Measurements from ENCODE around the gene DLG5. TPM values are rescaled to one million over a fixed set of nuclear protein-coding genes. Genes with fewer than 3 reads are reported as not detected.
"Not testable (repeated sequence)": the region's sequence is repeated elsewhere in the genome, so short reads cannot be mapped to it uniquely, and the experiment has no call there.

The DLG5 gene
- total and polyA plus RNA-seq, 10 of the 15 experiments (the other 5 are each of a cell fraction or from before 2014, with no cell fraction given) = 0.18 to 6.6 (median 2.7) TPM

DNA sequence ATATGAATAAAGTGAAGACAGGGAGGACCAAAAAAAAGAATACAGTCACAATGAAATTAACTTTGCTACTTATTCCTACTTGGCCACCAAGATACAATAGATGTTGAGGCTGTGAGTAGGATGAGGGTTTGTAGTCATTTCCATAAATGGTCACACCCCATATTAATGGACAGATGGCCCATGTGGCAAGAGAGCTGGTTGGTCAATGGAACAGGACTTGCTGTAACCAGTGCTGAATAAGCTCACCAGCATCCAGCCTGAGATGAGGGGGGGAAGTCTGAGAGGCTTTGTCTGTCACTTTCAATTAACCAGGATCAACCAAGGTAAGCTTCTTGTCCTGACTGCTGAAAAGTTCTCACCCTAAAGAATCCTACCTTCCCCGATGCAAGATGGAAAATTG, 158.5 kb downstream of the DLG5 start (continued):
- no peak for TF ChIP-seq USF2 (IDR thresholded peaks at IDR 0.05; ENCODE audit: borderline replicate concordance, low read depth, low read length)

- Histone ChIP-seq H2AFZ (ENCODE audit: control insufficient read depth, low read depth, low read length) (no peak overlapping the region), H3K27me3 (replicated peaks in 1 of 2; ENCODE audit: control insufficient read depth in 2 of 2, insufficient read depth in 2 of 2, low read length in 1 of 2) (no peaks in the 10 kb centered on the region; a peak in 1 of 4 replicates), H4K20me1 (ENCODE audit: control insufficient read depth, insufficient read depth) (no peaks in the 10 kb centered on the region), H3K36me3 (ENCODE audit: control insufficient read depth in 2 of 2, insufficient read depth in 2 of 2, low read length in 1 of 2) (no peaks in the 10 kb centered on the region), H3K79me2 (ENCODE audit: control insufficient read depth, insufficient read depth, low read length) (no peaks in the 10 kb centered on the region), H3K4me3 (no peak overlapping the region), H3K4me2 (ENCODE audit: control insufficient read depth, insufficient read depth) (no peak overlapping the region), H3K9me3 (replicated peaks; ENCODE audit: control insufficient read depth, insufficient read depth, low read length) (no peaks in the 10 kb centered on the region), H3K9ac (ENCODE audit: control insufficient read depth, insufficient read depth, low read length) (no peak overlapping the region), H3K27ac (ENCODE audit: control insufficient read depth, insufficient read depth) (no peak overlapping the region), H3K4me1 (ENCODE audit: control insufficient read depth, insufficient read depth, low read length) (no peaks in the 10 kb centered on the region)
- BruUV-seq (replicated peaks) = no TSS peak
- SMC1A ChIA-PET (ENCODE audit: uncharacterized antibody, unreplicated experiment) = no interaction called here
- CTCF ChIA-PET = interaction anchor here (1.5 to 2.2 kb wide), 4 partner anchors 10 to 73 kb away, joined by 4 to 7 read pairs (median 5); no protein-coding TSS in a partner anchor
- TF ChIP-seq RB1 (IDR thresholded peaks at IDR 0.05; ENCODE audit: borderline replicate concordance) (no peak), MTA3 (IDR thresholded peaks at IDR 0.05; ENCODE audit: borderline replicate concordance, low read length) (no peak)
- POLR2A ChIA-PET = no interaction called here
- DNase-seq (ENCODE audit: low read depth, low spot score) (no peak), ATAC-seq (peak; percentile 78), FAIRE-seq (no peak)
- intact Hi-C loops (cut with micrococcal nuclease; ENCODE audit: unreplicated experiment) = no loop called here
- RAD21 ChIA-PET (ENCODE audit: unreplicated experiment) = interaction anchor here (0.6 to 1.4 kb wide), 2 partner anchors 52 to 373 kb away, joined by 3 to 4 read pairs; no protein-coding TSS in a partner anchor
- in situ Hi-C loops (cut with MboI) = no loop called here
- 38% methylated on average over 9 of the region's 9 CpGs for WGBS (ENCODE audit: insufficient coverage, insufficient replicate concordance, low lambda C conversion rate, missing lambda C conversion rate)
Measured at GRCh38 chr10:77763453-77764430, 162.8 kb downstream of the DLG5 start.

GRCh38 chr10:77758406-77758805, 168.1 kb downstream of the DLG5 start:
- H3K27me3 ChIP-seq (replicated peaks in 1 of 2; ENCODE audit: control insufficient read depth in 2 of 2, insufficient read depth in 2 of 2, low read length in 1 of 2); H3K4me2 ChIP-seq (ENCODE audit: control insufficient read depth, insufficient read depth); H3K27ac ChIP-seq (ENCODE audit: control insufficient read depth, insufficient read depth); FAIRE-seq; DNase-seq (ENCODE audit: low read depth, low spot score); H3K79me2 ChIP-seq (ENCODE audit: control insufficient read depth, insufficient read depth, low read length); intact Hi-C loops (cut with micrococcal nuclease; ENCODE audit: unreplicated experiment); in situ Hi-C loops (cut with MboI); H3K9ac ChIP-seq (ENCODE audit: control insufficient read depth, insufficient read depth, low read length); ATAC-seq; H4K20me1 ChIP-seq (ENCODE audit: control insufficient read depth, insufficient read depth); H3K9me3 ChIP-seq (replicated peaks; ENCODE audit: control insufficient read depth, insufficient read depth, low read length); H3K4me3 ChIP-seq; H3K4me1 ChIP-seq (ENCODE audit: control insufficient read depth, insufficient read depth, low read length); BruUV-seq (replicated peaks); H2AFZ ChIP-seq (ENCODE audit: control insufficient read depth, low read depth, low read length); H3K36me3 ChIP-seq (ENCODE audit: control insufficient read depth in 2 of 2, insufficient read depth in 2 of 2, low read length in 1 of 2): not testable (repeated sequence)
- WGBS (ENCODE audit: insufficient coverage, insufficient replicate concordance, low lambda C conversion rate, missing lambda C conversion rate) = 60% methylated on average over 2 of the region's 2 CpGs
- POLR2A ChIA-PET = interaction anchor here (0.7 kb wide), 2 partner anchors 31 to 44 kb away, joined by 4 to 7 read pairs; no protein-coding TSS in a partner anchor
- CTCF ChIA-PET = interaction anchor here (0.7 to 3.3 kb wide), 5 partner anchors 14 to 607 kb away, joined by 3 to 30 read pairs (median 3); no protein-coding TSS in a partner anchor
- SMC1A ChIA-PET (ENCODE audit: uncharacterized antibody, unreplicated experiment) = interaction anchor here (0.7 to 1.5 kb wide), 2 partner anchors 29 to 284 kb away, joined by 3 read pairs; no protein-coding TSS in a partner anchor
- RAD21 ChIA-PET (ENCODE audit: unreplicated experiment) = interaction anchor here (0.9 to 1.5 kb wide), 2 partner anchors 47 to 79 kb away, joined by 3 to 5 read pairs; no protein-coding TSS in a partner anchor
